Liver (tissue), 9 donors: ENCODE data around the gene YTHDF2. TPM values are rescaled to one million over a fixed set of nuclear protein-coding genes. Genes with fewer than 3 reads are reported as not detected.

ENCODE experiments used
- DNase-seq: peaks from one replicate; pipeline ENCODE4 v3.0.0-alpha.2; 2017; ENCODE audit warnings: low spot score
- H3K27ac ChIP-seq, 2 donors: one replicate each; pipeline ENCODE4 v1.7.0; 2013; ENCODE audit warnings: inconsistent platforms in 2 of 2, low read length in 2 of 2, control low read depth in 1 of 2, low read depth in 1 of 2, mild to moderate bottlenecking in 1 of 2
- H3K27me3 ChIP-seq, 4 donors: one replicate each; pipeline versions ENCODE4 v1.6.1 to v1.7.0; 2013; ENCODE audit warnings: low read length in 3 of 4, inconsistent platforms in 1 of 4, mild to moderate bottlenecking in 1 of 4, moderate library complexity in 1 of 4; ENCODE audit not compliant: control insufficient read depth in 4 of 4, insufficient read depth in 4 of 4
- H3K36me3 ChIP-seq, 4 donors: one replicate each; pipeline versions ENCODE4 v1.6.1 to v1.7.0; 2013; ENCODE audit warnings: low read length in 3 of 4, mild to moderate bottlenecking in 3 of 4, low read depth in 1 of 4, moderate library complexity in 1 of 4; ENCODE audit not compliant: control insufficient read depth in 4 of 4, insufficient read depth in 3 of 4
- H3K4me1 ChIP-seq, 4 donors: one replicate each; pipeline versions ENCODE4 v1.6.1 to v1.7.0; 2013; ENCODE audit warnings: low read length in 3 of 4, mild to moderate bottlenecking in 3 of 4, moderate library complexity in 1 of 4; ENCODE audit not compliant: control insufficient read depth in 4 of 4, insufficient read depth in 4 of 4
- H3K4me3 ChIP-seq, 3 donors: one replicate each; pipeline versions ENCODE4 v1.6.1 to v1.7.0; 2013; ENCODE audit warnings: low read length in 3 of 3, control low read depth in 1 of 3, low read depth in 1 of 3, mild to moderate bottlenecking in 1 of 3
- H3K9ac ChIP-seq, 2 donors: one replicate each; pipeline ENCODE4 v1.7.0; 2013; ENCODE audit warnings: low read length in 2 of 2, mild to moderate bottlenecking in 2 of 2, moderate library complexity in 2 of 2, control low read depth in 1 of 2, low read depth in 1 of 2
- H3K9me3 ChIP-seq, 4 donors: one replicate each; pipeline versions ENCODE4 v1.6.1 to v1.7.0; 2013; ENCODE audit warnings: low read length in 3 of 4; ENCODE audit not compliant: control insufficient read depth in 4 of 4
- ATF3 ChIP-seq: IDR thresholded peaks from 2 replicates; pipeline ENCODE4 v1.6.1; 2016; ENCODE audit warnings: antibody characterized with exemption
- CTCF ChIP-seq: fragments of 150-350 bp; IDR thresholded peaks from 2 replicates; pipeline ENCODE4 v1.5.1; 2017; ENCODE audit warnings: improper control_type of control experiment, low read depth, low read length; ENCODE audit not compliant: missing input control
- EGR1 ChIP-seq, 2 donors: IDR thresholded peaks; 2 replicates each; pipeline ENCODE4 v1.6.1; 2016 to 2018; ENCODE audit warnings: antibody characterized with exemption in 2 of 2, low read depth in 2 of 2
- FOXA1 ChIP-seq: IDR thresholded peaks from 2 replicates; pipeline ENCODE4 v1.6.1; 2016; ENCODE audit warnings: antibody characterized with exemption
- FOXA2 ChIP-seq: IDR thresholded peaks from 2 replicates; pipeline ENCODE4 v1.6.1; 2016; ENCODE audit warnings: antibody characterized with exemption
- GABPA ChIP-seq, 2 donors: IDR thresholded peaks in 1 of 2; conservative IDR thresholded peaks in 1 of 2; 2 replicates each; pipeline ENCODE4 v1.6.1; 2016; ENCODE audit warnings: antibody characterized with exemption in 2 of 2, mild to moderate bottlenecking in 1 of 2, moderate library complexity in 1 of 2
- HNF4A ChIP-seq, 2 donors: conservative IDR thresholded peaks; 2 replicates each; pipeline ENCODE4 v1.6.1; 2016; ENCODE audit warnings: antibody characterized with exemption in 2 of 2, mild to moderate bottlenecking in 2 of 2
- HNF4G ChIP-seq: IDR thresholded peaks from 2 replicates; pipeline ENCODE4 v1.6.1; 2016; ENCODE audit warnings: antibody characterized with exemption
- JUND ChIP-seq, 2 donors: IDR thresholded peaks; 2 replicates each; pipeline ENCODE4 v1.6.1; 2016; ENCODE audit warnings: antibody characterized with exemption in 2 of 2
- MAX ChIP-seq: IDR thresholded peaks from 2 replicates; pipeline ENCODE4 v1.6.1; 2016; ENCODE audit warnings: antibody characterized with exemption
- NR2F2 ChIP-seq: IDR thresholded peaks from 2 replicates; pipeline ENCODE4 v1.6.1; 2016; ENCODE audit warnings: antibody characterized with exemption
- RAD21 ChIP-seq, 2 donors: IDR thresholded peaks; 2 replicates each; pipeline ENCODE4 v1.6.1; 2016; ENCODE audit warnings: antibody characterized with exemption in 2 of 2, mild to moderate bottlenecking in 2 of 2
- REST ChIP-seq: IDR thresholded peaks from 2 replicates; pipeline ENCODE4 v1.6.1; 2016; ENCODE audit warnings: antibody characterized with exemption, mild to moderate bottlenecking
- RXRA ChIP-seq, 2 donors: IDR thresholded peaks; 2 replicates each; pipeline ENCODE4 v1.6.1; 2017 to 2018; ENCODE audit warnings: antibody characterized with exemption in 2 of 2, mild to moderate bottlenecking in 1 of 2
- SP1 ChIP-seq: IDR thresholded peaks from 2 replicates; pipeline ENCODE4 v1.6.1; 2018; ENCODE audit warnings: antibody characterized with exemption, mild to moderate bottlenecking
- YY1 ChIP-seq: IDR thresholded peaks from 2 replicates; pipeline ENCODE4 v1.6.1; 2016; ENCODE audit warnings: antibody characterized with exemption, mild to moderate bottlenecking
- ZBTB33 ChIP-seq: IDR thresholded peaks from 2 replicates; pipeline ENCODE4 v1.6.1; 2016; ENCODE audit warnings: antibody characterized with exemption
- WGBS: extraction: QIAGEN DNeasy Blood & Tissue Kit; methylation state at CpG from one replicate; pipeline ENCODE4 v1.1.7; 2013; 5-methylcytosine and 5-hydroxymethylcytosine counted together
- polyA plus RNA-seq, 2 donors: library from polyadenylated mRNA; stranded (reverse) in 1 of 2; unstranded in 1 of 2; fragments of 200-250 nt in 1 of 2; fragments of >200 nt in 1 of 2; fragmentation: Nextera tagmentation in 1 of 2; extraction: Ambion mirVana in 1 of 2; gene quantifications; one replicate each; pipeline versions ENCODE4 v1.2.1 to v1.2.3, GENCODE V29; 2013 to 2015
- total RNA-seq, 2 donors: library from RNA; depleted of rRNA; stranded (reverse); fragments of >200 nt; gene quantifications; one replicate each; pipeline ENCODE4 v1.2.3, GENCODE V29; 2014
- donor health status: healthy.
- donor health status: healthy.
- donor health status: healthy.
- donor health status: healthy.
- donor health status: healthy.

The YTHDF2 gene
- total and polyA plus RNA-seq, 4 donors, result 21.1 to 37.9 (median 29.9) TPM

GRCh38 chr1:28783363-28783762 is 46.6 kb downstream of the YTHDF2 start:
- H3K4me3 ChIP-seq, result no peak overlapping the region
- H3K27me3 ChIP-seq, result no peaks in the 10 kb centered on the region
- 72% methylated on average over 2 of the region's 2 CpGs for WGBS
- no peak overlapping the region for H3K9ac ChIP-seq
- no peak for DNase-seq
- no peak overlapping the region for H3K27ac ChIP-seq
- no peaks in the 10 kb centered on the region for H3K36me3 ChIP-seq
- H3K9me3 ChIP-seq, result no peaks in the 10 kb centered on the region
- TF ChIP-seq NR2F2 (no peak), GABPA (IDR thresholded peaks at IDR 0.05 in 1 of 2, conservative IDR thresholded peaks at IDR 0.05 in 1 of 2) (no peak), CTCF (no peak), HNF4A (conservative IDR thresholded peaks at IDR 0.05) (no peak), MAX (no peak), FOXA1 (no peak), SP1 (no peak), ZBTB33 (no peak), HNF4G (no peak), RXRA (IDR thresholded peaks at IDR 0.05) (no peak), YY1 (no peak), JUND (IDR thresholded peaks at IDR 0.05) (no peak), ATF3 (no peak), RAD21 (IDR thresholded peaks at IDR 0.05) (no peak), FOXA2 (no peak), REST (no peak), EGR1 (IDR thresholded peaks at IDR 0.05; ENCODE audit: low read depth in 2 of 2) (no peak)
- peaks cover 0 to 5% (median under 1%) of the 10 kb centered on the region in 4 donors for H3K4me1 ChIP-seq

- no peak overlapping the region for H3K4me3 ChIP-seq
- no peak for TF ChIP-seq EGR1 (IDR thresholded peaks at IDR 0.05; ENCODE audit: low read depth in 2 of 2)
- TF ChIP-seq NR2F2, result no peak
- no peak for TF ChIP-seq SP1
- no peak for TF ChIP-seq CTCF
- no peak for TF ChIP-seq HNF4A (conservative IDR thresholded peaks at IDR 0.05)
- no peak for TF ChIP-seq REST
- no peak for TF ChIP-seq RAD21 (IDR thresholded peaks at IDR 0.05)
- TF ChIP-seq FOXA1, result no peak
- DNase-seq, result no peak
- H3K27ac ChIP-seq, result no peak overlapping the region
- no peaks in the 10 kb centered on the region for H3K9me3 ChIP-seq
- peaks cover 0 to 5% (median under 1%) of the 10 kb centered on the region in 4 donors for H3K4me1 ChIP-seq
- no peaks in the 10 kb centered on the region for H3K27me3 ChIP-seq
- no peaks in the 10 kb centered on the region for H3K36me3 ChIP-seq
- 94% methylated on average over 9 of the region's 9 CpGs for WGBS
- H3K9ac ChIP-seq, result no peak overlapping the region
Observed at GRCh38 chr1:28789412-28789811, 52.7 kb downstream of the YTHDF2 start.
